BLaER1 (cell line): ENCODE measurements around the gene KRTAP5-2.
"Not testable (repeated sequence)": the region's sequence is repeated elsewhere in the genome, so short reads cannot be mapped to it uniquely, and the experiment has no call there.

Experiments
- H3K27ac ChIP-seq: shearing (Covaris generic); formaldehyde crosslinking; 2 replicates; pipeline ENCODE4 v1.8.1; 2022
- H3K27me3 ChIP-seq: shearing (Covaris generic); formaldehyde crosslinking; 2 replicates; pipeline ENCODE4 v1.8.1; 2022
- H3K36me3 ChIP-seq: shearing (Covaris generic); formaldehyde crosslinking; 2 replicates; pipeline ENCODE4 v1.8.1; 2022
- H3K4me1 ChIP-seq: shearing (Covaris generic); formaldehyde crosslinking; 2 replicates; pipeline ENCODE4 v1.8.1; 2022
- H3K4me2 ChIP-seq: shearing (Covaris generic); formaldehyde crosslinking; 2 replicates; pipeline ENCODE4 v1.8.1; 2022
- H3K4me3 ChIP-seq: shearing (Covaris generic); formaldehyde crosslinking; 2 replicates; pipeline ENCODE4 v1.8.1; 2022
- H3K9ac ChIP-seq: shearing (Covaris generic); formaldehyde crosslinking; 2 replicates; pipeline ENCODE4 v1.8.1; 2022
- H3K9me3 ChIP-seq: shearing (Covaris generic); formaldehyde crosslinking; 2 replicates; pipeline ENCODE4 v1.8.1; 2022
- H4K20me1 ChIP-seq: shearing (Covaris generic); formaldehyde crosslinking; 2 replicates; pipeline ENCODE4 v1.8.1; 2022
- Cebpa-rat ChIP-seq: shearing (Covaris generic); IDR thresholded peaks from 2 replicates; pipeline ENCODE4 v1.8.1; 2022

The KRTAP5-2 gene

DNA sequence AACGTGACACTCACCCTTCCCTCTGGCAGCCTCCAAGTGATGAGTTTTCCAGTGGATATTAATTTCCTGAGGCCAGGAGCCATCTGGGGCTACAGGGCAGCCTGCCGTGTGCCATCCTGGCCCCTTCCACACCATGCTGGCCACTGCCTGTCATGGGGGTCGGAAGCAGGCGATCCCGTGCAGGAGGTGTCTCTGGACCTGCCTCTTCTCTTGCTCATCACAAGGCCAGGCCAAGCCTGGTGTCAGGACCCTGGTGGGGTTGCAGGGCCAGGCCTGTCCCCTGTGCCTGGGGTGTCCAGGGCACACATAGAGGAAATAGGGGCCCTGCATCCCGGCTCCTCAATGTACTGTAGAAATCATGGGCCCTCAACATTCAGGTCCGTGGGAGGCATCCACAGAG lies 6.6 kb upstream of the KRTAP5-2 start:
- H3K36me3 ChIP-seq: no peaks in the 10 kb centered on the region
- H3K4me1 ChIP-seq: peaks cover 12% of the 10 kb centered on the region; the same call in 1 of the 2 replicates
- no peak overlapping the region for H3K9ac ChIP-seq
- TF ChIP-seq Cebpa-rat: no peak
- no peaks in the 10 kb centered on the region for H3K27me3 ChIP-seq
- no peak overlapping the region for H3K27ac ChIP-seq
- no peaks in the 10 kb centered on the region for H4K20me1 ChIP-seq
- H3K4me2 ChIP-seq: no peak overlapping the region
- no peak overlapping the region for H3K4me3 ChIP-seq
- no peaks in the 10 kb centered on the region for H3K9me3 ChIP-seq

DNA sequence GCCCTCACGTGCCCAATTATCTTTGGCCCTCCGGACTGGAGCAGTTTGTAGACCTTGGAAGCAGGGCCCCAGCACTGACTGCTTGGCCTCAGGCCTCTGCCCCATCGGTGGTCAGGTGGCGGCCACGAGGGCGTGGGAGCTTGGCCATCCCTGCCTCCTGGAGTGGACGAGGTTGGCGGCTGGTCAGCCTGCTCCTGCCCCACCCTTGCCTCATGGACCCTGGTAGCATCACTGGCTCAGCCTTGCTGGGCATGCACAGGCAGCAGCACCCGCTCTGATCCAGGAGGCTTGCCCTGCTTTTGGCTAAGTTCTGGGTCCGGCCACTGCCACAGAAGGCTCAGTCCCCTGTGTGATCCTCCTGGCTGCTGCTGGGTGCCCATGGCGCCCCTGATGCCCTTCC lies 6.1 kb upstream of the KRTAP5-2 start:
- H3K4me1 ChIP-seq: peaks cover 12% of the 10 kb centered on the region; the same call in 1 of the 2 replicates
- H3K4me2 ChIP-seq: no peak overlapping the region
- H3K9ac ChIP-seq: no peak overlapping the region
- no peak for TF ChIP-seq Cebpa-rat
- no peaks in the 10 kb centered on the region for H4K20me1 ChIP-seq
- no peak overlapping the region for H3K27ac ChIP-seq
- no peaks in the 10 kb centered on the region for H3K27me3 ChIP-seq
- no peaks in the 10 kb centered on the region for H3K9me3 ChIP-seq
- no peaks in the 10 kb centered on the region for H3K36me3 ChIP-seq
- no peak overlapping the region for H3K4me3 ChIP-seq

DNA sequence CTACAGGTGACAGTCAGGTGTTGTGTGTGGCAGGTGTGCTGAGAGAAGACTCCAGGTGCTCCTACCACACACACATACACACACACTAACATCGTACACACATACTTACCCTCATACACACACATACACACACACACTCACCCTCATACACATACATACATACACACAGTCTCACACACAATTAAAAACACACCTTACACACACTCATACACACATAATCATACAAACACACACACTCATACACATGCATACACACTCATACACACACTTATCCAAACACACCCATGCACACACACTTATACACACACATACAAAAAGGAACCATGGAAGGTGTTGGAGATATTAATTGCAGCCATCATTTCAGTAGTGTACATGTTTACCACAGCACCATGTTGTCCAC lies 5.5 kb upstream of the KRTAP5-2 start:
- Histone ChIP-seq H3K4me1 (peaks cover 12% of the 10 kb centered on the region; the same call in 1 of the 2 replicates), H3K4me2 (no peak overlapping the region), H3K4me3 (no peak overlapping the region), H3K36me3 (no peaks in the 10 kb centered on the region), H3K9me3 (no peaks in the 10 kb centered on the region), H4K20me1 (no peaks in the 10 kb centered on the region), H3K27me3 (no peaks in the 10 kb centered on the region), H3K27ac (no peak overlapping the region), H3K9ac (no peak overlapping the region)
- no peak for TF ChIP-seq Cebpa-rat

DNA sequence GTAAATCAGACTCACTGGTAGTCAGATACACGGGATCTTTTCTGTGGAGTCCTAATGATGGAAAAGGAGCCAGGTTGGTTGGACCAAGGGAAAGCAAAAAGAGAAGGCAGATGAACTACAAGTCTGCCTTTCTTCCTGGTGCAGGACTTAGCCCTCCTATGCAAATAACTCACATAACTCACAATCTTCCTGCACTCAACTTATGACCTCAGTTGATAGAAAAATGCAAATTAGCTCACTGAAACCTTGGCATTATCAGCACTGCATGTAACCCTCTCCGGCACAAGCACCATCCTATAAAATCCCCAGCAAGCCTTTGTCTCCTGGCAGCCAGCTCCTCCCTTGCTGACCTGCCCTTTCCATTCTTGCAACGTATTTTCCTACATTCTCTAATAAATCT lies 3.6 kb upstream of the KRTAP5-2 start:
- not testable (repeated sequence) for H3K4me2 ChIP-seq, H4K20me1 ChIP-seq, H3K27ac ChIP-seq, H3K9ac ChIP-seq, H3K9me3 ChIP-seq, H3K27me3 ChIP-seq, H3K4me3 ChIP-seq, H3K36me3 ChIP-seq
- peaks cover 14% of the 10 kb centered on the region; the same call in 1 of the 2 replicates for H3K4me1 ChIP-seq

DNA sequence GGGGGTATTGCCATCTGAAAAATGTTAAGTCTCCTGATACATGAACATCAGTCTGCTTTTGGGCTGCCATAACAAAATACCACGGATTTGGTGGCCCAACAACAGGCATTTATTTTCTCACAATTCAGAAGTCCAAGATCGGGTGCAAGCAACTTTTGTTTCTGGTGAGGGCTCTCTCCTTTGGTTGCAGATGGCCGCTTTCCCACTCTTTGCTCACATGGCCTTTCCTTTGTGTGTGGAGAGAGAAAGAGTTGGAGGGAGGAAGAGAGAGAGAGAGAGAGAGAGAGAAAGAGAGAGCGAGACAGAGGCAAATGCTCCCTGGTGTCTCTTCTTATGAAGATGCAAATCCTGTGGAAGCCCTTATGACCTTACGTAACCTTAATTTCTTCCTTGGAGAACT lies 2.5 kb upstream of the KRTAP5-2 start:
- Histone ChIP-seq H3K9ac (no peak overlapping the region), H3K36me3 (no peaks in the 10 kb centered on the region), H3K27me3 (no peaks in the 10 kb centered on the region), H3K27ac (no peak overlapping the region), H4K20me1 (no peaks in the 10 kb centered on the region), H3K9me3 (no peaks in the 10 kb centered on the region), H3K4me3 (no peak overlapping the region), H3K4me2 (no peak overlapping the region), H3K4me1 (peaks cover 14% of the 10 kb centered on the region; the same call in 1 of the 2 replicates)
- no peak for TF ChIP-seq Cebpa-rat

DNA sequence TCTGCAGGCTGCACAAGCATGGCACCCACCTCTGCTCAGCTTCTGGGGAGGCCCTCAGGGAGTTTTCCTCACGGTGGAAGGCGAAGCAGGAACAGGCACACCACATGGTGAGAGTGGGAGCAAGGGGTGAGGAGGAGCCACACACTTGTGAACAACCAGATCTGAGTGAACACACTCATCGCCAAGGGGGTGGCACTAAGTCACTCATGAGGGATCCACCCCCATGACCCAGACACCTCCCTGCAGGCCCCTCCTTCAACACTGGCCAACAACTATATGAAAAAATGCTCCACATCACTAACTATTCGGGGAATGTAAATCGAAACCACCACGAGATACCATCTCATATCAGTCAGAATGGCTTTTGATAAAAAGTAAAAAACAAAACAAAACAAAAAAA lies 722 bp upstream of the KRTAP5-2 start:
- Histone ChIP-seq H3K9ac (no peak overlapping the region), H3K9me3 (no peaks in the 10 kb centered on the region), H3K36me3 (no peaks in the 10 kb centered on the region), H3K4me3 (no peak overlapping the region), H3K4me2 (no peak overlapping the region), H3K27me3 (no peaks in the 10 kb centered on the region), H3K27ac (no peak overlapping the region), H4K20me1 (no peaks in the 10 kb centered on the region), H3K4me1 (peaks cover 14% of the 10 kb centered on the region; the same call in 1 of the 2 replicates)
- TF ChIP-seq Cebpa-rat: no peak

DNA sequence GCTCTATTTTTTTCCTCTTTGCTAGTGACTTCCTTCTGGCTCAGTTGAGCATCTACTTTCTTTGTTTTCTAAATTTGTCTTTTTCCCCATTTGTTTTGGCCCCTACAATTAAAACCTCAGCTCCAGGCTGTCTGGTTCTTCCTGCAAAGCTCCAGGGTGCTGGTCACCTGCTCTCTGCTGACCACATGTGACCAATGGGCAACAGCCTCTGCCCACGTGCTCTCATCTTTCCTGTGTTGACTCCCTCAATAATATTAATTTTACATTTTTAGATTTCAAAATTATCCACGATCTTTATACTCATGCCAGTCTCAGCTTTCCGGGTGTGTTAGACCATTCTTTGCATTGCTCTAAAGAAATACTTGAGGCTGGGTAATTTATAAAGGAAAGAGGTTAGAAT lies 312 bp upstream of the KRTAP5-2 start:
- H3K4me3 ChIP-seq, H3K27ac ChIP-seq, H4K20me1 ChIP-seq, H3K4me2 ChIP-seq, H3K9me3 ChIP-seq, H3K9ac ChIP-seq, H3K36me3 ChIP-seq, H3K27me3 ChIP-seq: not testable (repeated sequence)
- peaks cover 14% of the 10 kb centered on the region; the same call in 1 of the 2 replicates for H3K4me1 ChIP-seq

DNA sequence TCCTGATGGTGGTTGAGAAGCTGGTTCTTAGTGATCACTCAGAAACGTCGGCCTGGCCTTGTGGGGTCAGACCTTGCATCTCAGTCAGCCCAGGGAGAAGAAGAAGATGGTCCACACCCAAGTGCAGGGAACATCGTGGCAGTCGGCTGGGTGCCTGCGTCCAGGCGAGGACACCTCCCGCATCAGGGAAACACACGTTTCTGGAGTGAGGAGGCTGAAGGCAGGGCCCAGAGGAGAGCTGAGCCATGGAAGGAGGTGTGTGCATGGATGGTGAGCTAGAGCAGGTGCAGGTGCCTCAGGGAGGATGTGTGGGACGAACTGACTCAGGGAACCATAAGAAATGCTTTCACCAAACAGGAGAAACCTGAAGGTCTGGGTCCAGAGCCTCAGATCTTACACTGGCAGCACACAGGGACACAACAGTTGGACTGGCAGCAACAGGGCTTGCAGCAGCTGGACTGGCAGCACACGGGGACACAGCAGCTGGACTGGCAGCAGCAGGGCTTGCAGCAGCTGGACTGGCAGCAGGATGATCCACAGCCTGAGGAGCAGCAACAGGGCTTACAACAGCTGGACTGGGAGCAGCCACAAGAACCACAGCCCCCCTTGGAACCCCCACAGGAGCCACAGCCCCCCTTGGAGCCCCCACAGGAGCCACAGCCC lies 632 bp downstream of the KRTAP5-2 start:
- no peak overlapping the region for H3K4me3 ChIP-seq
- peaks cover 14% of the 10 kb centered on the region; the same call in 1 of the 2 replicates for H3K4me1 ChIP-seq
- H3K9me3 ChIP-seq: no peaks in the 10 kb centered on the region
- H4K20me1 ChIP-seq: no peaks in the 10 kb centered on the region
- peak overlapping the region; percentile 34; the same call in 1 of the 2 replicates for H3K4me2 ChIP-seq
- no peak for TF ChIP-seq Cebpa-rat
- no peaks in the 10 kb centered on the region for H3K36me3 ChIP-seq
- H3K27me3 ChIP-seq: no peaks in the 10 kb centered on the region
- no peak overlapping the region for H3K27ac ChIP-seq
- H3K9ac ChIP-seq: no peak overlapping the region

DNA sequence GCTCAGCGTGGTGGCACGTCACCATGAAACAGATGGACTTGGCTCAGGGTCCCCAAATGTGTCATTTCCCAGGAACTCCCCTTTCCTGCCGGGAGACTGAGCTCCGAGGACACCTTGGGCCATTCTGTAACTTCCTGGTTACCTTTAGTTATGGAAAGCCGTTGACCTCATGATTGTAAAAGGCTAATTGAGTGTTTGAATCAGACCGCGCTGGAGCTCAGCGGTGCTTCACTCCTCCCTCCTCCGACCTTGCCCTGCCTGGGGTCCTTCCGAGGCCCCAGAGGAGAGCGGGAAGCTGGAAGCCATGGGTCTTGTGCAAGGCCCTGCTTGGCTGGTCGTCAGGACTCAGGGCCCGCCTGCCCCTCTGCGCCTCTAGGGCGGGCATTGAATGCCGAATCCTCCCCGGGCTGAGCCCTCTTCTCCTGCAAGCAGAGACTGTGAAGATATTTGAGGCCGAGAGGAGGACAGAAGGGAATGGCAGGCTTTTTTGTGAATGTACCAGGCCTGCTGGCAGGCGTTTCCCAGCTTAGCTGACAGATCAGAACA lies 1.4 kb downstream of the KRTAP5-2 start:
- H3K9me3 ChIP-seq, H3K27me3 ChIP-seq, H3K9ac ChIP-seq, H3K4me3 ChIP-seq, H4K20me1 ChIP-seq, H3K4me2 ChIP-seq, H3K27ac ChIP-seq, H3K36me3 ChIP-seq: not testable (repeated sequence)
- peaks cover 14% of the 10 kb centered on the region; the same call in 1 of the 2 replicates for H3K4me1 ChIP-seq

DNA sequence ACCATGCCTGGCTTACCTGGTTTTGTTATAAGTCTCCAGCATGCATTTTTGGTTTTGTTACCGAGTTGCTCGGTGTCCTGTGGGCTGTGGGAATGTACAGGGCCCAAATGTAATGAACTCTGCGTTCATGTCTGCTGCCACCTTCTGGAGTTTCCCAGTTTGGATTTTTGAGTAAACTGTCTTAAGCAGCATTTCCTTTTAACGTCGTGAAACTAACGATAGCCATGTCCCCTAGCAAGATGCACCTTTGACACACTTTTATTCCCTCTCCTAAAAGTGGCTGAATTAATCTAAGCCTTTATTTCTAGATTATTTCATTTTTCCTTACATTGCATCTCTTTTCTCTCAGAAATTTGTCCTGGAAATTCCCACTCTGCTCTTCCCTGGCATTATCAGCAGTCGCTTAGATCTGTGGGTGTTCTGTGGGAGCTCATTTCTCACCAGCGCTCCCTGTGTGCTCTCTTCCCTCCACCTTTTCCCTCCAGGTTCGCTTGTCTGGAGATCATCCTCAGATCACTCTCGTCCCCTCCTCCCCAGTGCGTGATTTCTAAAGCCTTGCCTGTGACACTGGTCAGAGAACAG lies 2.0 kb downstream of the KRTAP5-2 start:
- not testable (repeated sequence) for H3K27me3 ChIP-seq, H3K27ac ChIP-seq, H4K20me1 ChIP-seq, H3K9me3 ChIP-seq, H3K4me2 ChIP-seq, H3K4me3 ChIP-seq, H3K36me3 ChIP-seq, H3K9ac ChIP-seq
- H3K4me1 ChIP-seq: peaks cover 14% of the 10 kb centered on the region; the same call in 1 of the 2 replicates
